ENCODE measurements around the gene MDK.

Gene MDK

GRCh38 chr11:46404476-46405017, 23.1 kb downstream of the MDK start:
- no peak for DNase-seq (ENCODE audit: low read depth)

- no peak for DNase-seq (ENCODE audit: low read depth)
Observed at GRCh38 chr11:46407635-46408034, 26.2 kb downstream of the MDK start.

- DNase-seq (ENCODE audit: low read depth), result no peak
Observed at GRCh38 chr11:46408407-46408986, 27.0 kb downstream of the MDK start.

- DNase-seq (ENCODE audit: low read depth), result no peak
Observed at GRCh38 chr11:46410021-46410420, 28.6 kb downstream of the MDK start.

GRCh38 chr11:46413760-46414465, 32.4 kb downstream of the MDK start:
- no peak for DNase-seq (ENCODE audit: low read depth)

GRCh38 chr11:46414466-46414796, 33.0 kb downstream of the MDK start:
- DNase-seq (ENCODE audit: low read depth), result no peak

- no peak for DNase-seq (ENCODE audit: low read depth)
Observed at GRCh38 chr11:46414879-46415278, 33.4 kb downstream of the MDK start.

- no peak for DNase-seq (ENCODE audit: low read depth)
Observed at GRCh38 chr11:46417711-46418110, 36.2 kb downstream of the MDK start.

GRCh38 chr11:46418751-46419150, 37.3 kb downstream of the MDK start:
- no peak for DNase-seq (ENCODE audit: low read depth)

GRCh38 chr11:46420513-46420912, 39.0 kb downstream of the MDK start:
- no peak for DNase-seq (ENCODE audit: low read depth)

GRCh38 chr11:46421257-46421880, 39.9 kb downstream of the MDK start:
- DNase-seq (ENCODE audit: low read depth), result no peak

GRCh38 chr11:46422588-46422987, 41.1 kb downstream of the MDK start:
- DNase-seq (ENCODE audit: low read depth), result no peak

GRCh38 chr11:46426233-46426991, 44.9 kb downstream of the MDK start:
- DNase-seq (ENCODE audit: low read depth), result no peak

GRCh38 chr11:46427364-46427763, 45.9 kb downstream of the MDK start:
- no peak for DNase-seq (ENCODE audit: low read depth)

GRCh38 chr11:46429717-46430116, 48.2 kb downstream of the MDK start:
- no peak for DNase-seq (ENCODE audit: low read depth)

GRCh38 chr11:46431211-46431610, 49.7 kb downstream of the MDK start:
- no peak for DNase-seq (ENCODE audit: low read depth)
